NT2/D1 (cell line): ENCODE data around the gene SSBP2.

ENCODE experiments used
- DNase-seq: peaks from one replicate; pipeline ENCODE4 v3.0.0-alpha.2; 2011; ENCODE audit warnings: low read depth, low spot score
- H3K27me3 ChIP-seq: 2 replicates; pipeline ENCODE4 v1.6.0; 2011; ENCODE audit warnings: mild to moderate bottlenecking; ENCODE audit not compliant: insufficient read length, insufficient read depth
- H3K36me3 ChIP-seq: 2 replicates; pipeline ENCODE4 v1.6.1; 2011; ENCODE audit warnings: mild to moderate bottlenecking, low read length, mixed read lengths; ENCODE audit not compliant: insufficient read depth, insufficient read length
- H3K4me1 ChIP-seq: 2 replicates; pipeline ENCODE4 v1.5.1; 2011; ENCODE audit not compliant: insufficient read depth, insufficient read length
- H3K4me3 ChIP-seq: 2 replicates; pipeline ENCODE4 v1.5.1; 2011; ENCODE audit warnings: low read depth; ENCODE audit not compliant: insufficient read length
- H3K9ac ChIP-seq: 2 replicates; pipeline ENCODE4 v1.6.0; 2011; ENCODE audit warnings: low read depth; ENCODE audit not compliant: insufficient read length
- H3K9me3 ChIP-seq: 2 replicates; pipeline ENCODE4 v1.5.1; 2011; ENCODE audit warnings: mild to moderate bottlenecking, low read length; ENCODE audit not compliant: insufficient read depth
- SUZ12 ChIP-seq: IDR thresholded peaks from 2 replicates; pipeline ENCODE4 v1.6.1; 2011; ENCODE audit not compliant: insufficient read length, insufficient read depth; ENCODE audit errors: extremely low read depth
- YY1 ChIP-seq: IDR thresholded peaks from 2 replicates; pipeline ENCODE4 v1.6.1; 2011; ENCODE audit not compliant: insufficient read length, insufficient read depth
- ZNF274 ChIP-seq: IDR thresholded peaks from 2 replicates; pipeline ENCODE4 v1.6.1; 2011; ENCODE audit warnings: mild to moderate bottlenecking, low read depth, low read length

Gene SSBP2

DNA sequence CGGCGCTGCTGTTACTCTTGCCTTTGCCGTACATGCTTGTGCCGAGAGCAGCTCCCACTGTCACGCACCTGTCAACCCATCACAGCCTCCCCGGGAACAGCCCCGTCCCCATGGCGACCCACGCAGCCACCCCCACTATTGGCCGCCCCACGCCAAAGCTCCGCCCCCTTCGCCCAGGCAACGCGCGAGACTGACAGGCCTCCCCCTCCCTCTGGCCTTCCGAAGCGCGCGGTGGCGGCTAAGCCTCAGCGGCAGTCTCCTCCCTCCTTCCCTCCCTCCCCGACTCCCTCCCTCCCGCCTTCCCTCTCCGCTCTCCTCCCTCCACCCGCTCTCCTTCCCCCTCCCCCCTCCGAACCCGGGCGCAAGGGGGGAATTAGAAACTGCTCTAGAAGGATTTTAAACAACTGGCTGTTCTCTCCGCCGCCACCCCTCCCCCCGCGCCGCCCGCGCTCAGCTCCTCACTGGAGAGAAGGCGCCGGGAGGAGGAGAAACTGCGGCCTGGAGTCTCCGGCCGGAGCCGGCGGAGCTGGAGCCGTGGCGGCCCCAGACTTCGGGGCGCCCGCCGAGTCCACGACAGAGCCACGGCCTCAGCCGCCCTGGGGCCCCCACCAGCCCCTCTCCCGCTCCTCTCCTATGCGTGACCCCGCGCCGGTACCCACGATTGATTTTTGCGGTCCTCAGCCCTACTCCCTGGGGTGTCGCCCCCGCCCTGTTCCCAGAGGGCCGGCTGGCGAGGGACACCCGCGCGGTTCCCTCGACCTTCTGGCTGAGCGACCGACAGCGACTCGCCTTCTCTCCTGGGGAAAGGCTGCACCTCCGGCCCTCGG, at the start of gene SSBP2:
TSS of gene SSBP2 (minus strand) at position 89 of the 827 bp plus-strand sequence. CDS start at position 34, 55 bp downstream.
- Histone ChIP-seq H3K27me3 (peaks cover 11% of the 10 kb centered on the region), H3K36me3 (no peaks in the 10 kb centered on the region), H3K4me3 (peak within 1 kb of the TSS; percentile 82), H3K9ac (peak within 1 kb of the TSS; percentile 77), H3K4me1 (peaks cover 3% of the 10 kb centered on the region), H3K9me3 (no peaks in the 10 kb centered on the region)
- peak; percentile 94 for DNase-seq
- TF ChIP-seq ZNF274 (no peak), SUZ12 (no peak), YY1 (no peak)

DNA sequence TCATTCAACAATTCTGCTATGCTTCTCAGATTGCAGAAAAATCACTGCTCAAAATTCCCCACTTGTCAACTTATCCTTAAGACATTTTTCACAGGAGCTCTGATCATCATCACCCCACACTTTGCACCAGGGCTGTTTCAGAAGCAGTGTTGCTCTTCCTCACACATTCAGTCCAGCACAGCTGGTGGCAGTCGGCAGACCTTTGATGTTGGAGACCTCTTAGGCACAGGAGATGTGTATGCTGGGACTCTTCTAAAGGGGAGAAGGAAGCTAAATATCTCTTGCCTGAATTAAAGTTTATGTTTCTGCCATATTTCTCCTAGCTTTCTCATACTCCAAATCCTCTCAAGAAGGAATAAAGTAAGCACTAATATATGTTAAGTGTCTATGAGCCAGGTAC, 44.8 kb upstream of the SSBP2 start:
- H3K9ac ChIP-seq = no peak overlapping the region
- H3K4me3 ChIP-seq = no peak overlapping the region
- no peaks in the 10 kb centered on the region for H3K4me1 ChIP-seq
- no peaks in the 10 kb centered on the region for H3K27me3 ChIP-seq
- no peaks in the 10 kb centered on the region for H3K9me3 ChIP-seq
- TF ChIP-seq SUZ12 (no peak), YY1 (no peak), ZNF274 (no peak)
- no peaks in the 10 kb centered on the region for H3K36me3 ChIP-seq
- no peak for DNase-seq

GRCh38 chr5:81794226-81794625, 43.3 kb upstream of the SSBP2 start:
- TF ChIP-seq ZNF274 (no peak), SUZ12 (no peak), YY1 (no peak)
- Histone ChIP-seq H3K4me1 (no peaks in the 10 kb centered on the region), H3K27me3 (no peaks in the 10 kb centered on the region), H3K4me3 (no peak overlapping the region), H3K9ac (no peak overlapping the region), H3K36me3 (no peaks in the 10 kb centered on the region), H3K9me3 (no peaks in the 10 kb centered on the region)
- DNase-seq = no peak

- no peak for TF ChIP-seq SUZ12
- TF ChIP-seq ZNF274 = no peak
- TF ChIP-seq YY1 = no peak
- Histone ChIP-seq H3K4me1 (no peaks in the 10 kb centered on the region), H3K9me3 (no peaks in the 10 kb centered on the region), H3K4me3 (no peak overlapping the region), H3K36me3 (no peaks in the 10 kb centered on the region), H3K27me3 (no peaks in the 10 kb centered on the region), H3K9ac (no peak overlapping the region)
- DNase-seq = no peak
Observed at GRCh38 chr5:81790336-81790735, 39.4 kb upstream of the SSBP2 start.

- no peaks in the 10 kb centered on the region for H3K4me1 ChIP-seq
- TF ChIP-seq ZNF274 = no peak
- TF ChIP-seq YY1 = no peak
- TF ChIP-seq SUZ12 = no peak
- H3K4me3 ChIP-seq = no peak overlapping the region
- no peaks in the 10 kb centered on the region for H3K9me3 ChIP-seq
- H3K9ac ChIP-seq = no peak overlapping the region
- no peaks in the 10 kb centered on the region for H3K36me3 ChIP-seq
- H3K27me3 ChIP-seq = no peaks in the 10 kb centered on the region
- no peak for DNase-seq
Observed at GRCh38 chr5:81789033-81789432, 38.1 kb upstream of the SSBP2 start.

DNA sequence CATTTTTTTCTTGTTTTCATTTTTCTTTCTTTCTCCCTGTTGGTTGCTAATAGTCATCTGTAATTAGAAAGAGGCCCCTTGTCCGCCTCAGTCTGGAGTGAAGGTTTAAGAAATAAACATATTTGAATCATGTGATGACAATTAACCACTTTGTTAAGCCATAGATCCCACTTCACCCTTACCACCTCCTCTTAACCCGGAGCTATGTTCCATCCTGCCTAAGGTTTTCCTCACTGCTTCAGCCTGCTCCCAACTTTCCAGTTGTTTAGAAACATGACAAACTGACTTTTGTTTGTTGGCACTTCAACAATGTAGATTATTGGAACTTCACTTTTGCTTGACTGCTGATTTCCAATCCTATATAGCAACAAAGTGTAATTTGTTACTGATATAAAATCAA, 37.4 kb upstream of the SSBP2 start:
- H3K27me3 ChIP-seq = no peaks in the 10 kb centered on the region
- no peak overlapping the region for H3K4me3 ChIP-seq
- H3K36me3 ChIP-seq = no peaks in the 10 kb centered on the region
- H3K4me1 ChIP-seq = no peaks in the 10 kb centered on the region
- H3K9me3 ChIP-seq = no peaks in the 10 kb centered on the region
- no peak for DNase-seq
- no peak overlapping the region for H3K9ac ChIP-seq
- TF ChIP-seq SUZ12 (no peak), ZNF274 (no peak), YY1 (no peak)

DNA sequence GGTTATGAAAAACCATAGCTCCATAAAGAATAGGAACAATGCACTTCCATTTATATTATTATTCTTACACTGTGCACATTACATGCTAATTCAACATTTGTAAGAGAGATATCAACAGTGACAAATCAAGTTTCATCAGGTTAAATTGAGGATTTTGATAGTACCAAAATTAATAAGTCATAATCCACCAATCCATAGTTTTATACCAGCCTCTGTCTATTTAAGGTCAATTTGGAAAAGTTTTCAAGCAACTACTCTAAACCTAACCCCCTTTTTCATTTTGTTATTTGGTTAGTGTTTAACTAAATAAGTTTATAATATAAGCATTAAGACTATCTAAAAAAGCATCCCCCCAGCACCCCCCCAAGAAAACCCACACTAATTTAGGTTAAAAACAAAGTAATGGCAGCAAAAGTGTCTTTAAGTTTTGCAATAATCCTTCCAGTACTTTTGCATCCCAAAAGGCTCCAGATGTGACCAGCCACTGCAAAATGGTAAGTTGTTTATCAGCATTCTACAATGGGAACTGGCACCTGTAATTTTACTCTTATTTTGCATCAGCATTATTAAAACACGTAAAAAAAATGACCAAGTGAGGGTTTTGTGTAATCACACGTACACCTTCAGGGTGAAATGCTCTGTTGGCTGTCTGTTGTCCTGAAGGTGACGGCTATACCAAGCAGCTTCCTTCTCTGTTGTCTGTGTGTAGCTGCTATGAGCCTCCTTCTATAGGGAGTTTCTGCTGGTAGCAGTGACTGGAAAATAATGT, 36.8 kb upstream of the SSBP2 start:
- Histone ChIP-seq H3K36me3 (no peaks in the 10 kb centered on the region), H3K9me3 (no peaks in the 10 kb centered on the region), H3K4me3 (no peak overlapping the region), H3K9ac (no peak overlapping the region), H3K4me1 (no peaks in the 10 kb centered on the region), H3K27me3 (no peaks in the 10 kb centered on the region)
- no peak for TF ChIP-seq SUZ12
- TF ChIP-seq YY1 = no peak
- TF ChIP-seq ZNF274 = no peak
- peak; percentile 25 for DNase-seq
